Measurements from ENCODE around the gene PPFIA1.
"Not testable (repeated sequence)": the region's sequence is repeated elsewhere in the genome, so short reads cannot be mapped to it uniquely, and the experiment has no call there.

PPFIA1 gene

GRCh38 chr11:70326833-70327232 is 56.3 kb downstream of the PPFIA1 start:
- DNase-seq = no peak

DNA sequence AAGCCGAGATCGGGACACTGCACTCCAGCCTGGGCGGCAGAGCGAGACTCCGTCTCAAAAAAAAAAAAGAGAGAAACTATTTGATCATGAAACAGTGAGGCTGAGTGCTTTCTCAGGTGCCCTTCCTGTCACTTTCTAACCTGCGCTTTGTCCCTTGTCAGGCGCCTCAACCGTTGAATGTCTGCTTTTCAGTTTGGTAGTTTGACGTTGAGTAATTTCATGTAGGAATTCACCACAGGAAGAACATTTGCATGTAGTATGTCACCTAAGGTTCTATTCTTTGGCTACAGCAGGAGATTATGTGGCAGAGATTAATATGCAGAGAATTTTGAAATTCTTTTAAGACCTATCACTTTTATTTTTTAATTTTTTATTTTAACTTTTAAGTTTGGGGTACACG is 57.2 kb downstream of the PPFIA1 start:
- DNase-seq = no peak

- DNase-seq = no peak
Observed at GRCh38 chr11:70328556-70328955, 58.1 kb downstream of the PPFIA1 start.

DNA sequence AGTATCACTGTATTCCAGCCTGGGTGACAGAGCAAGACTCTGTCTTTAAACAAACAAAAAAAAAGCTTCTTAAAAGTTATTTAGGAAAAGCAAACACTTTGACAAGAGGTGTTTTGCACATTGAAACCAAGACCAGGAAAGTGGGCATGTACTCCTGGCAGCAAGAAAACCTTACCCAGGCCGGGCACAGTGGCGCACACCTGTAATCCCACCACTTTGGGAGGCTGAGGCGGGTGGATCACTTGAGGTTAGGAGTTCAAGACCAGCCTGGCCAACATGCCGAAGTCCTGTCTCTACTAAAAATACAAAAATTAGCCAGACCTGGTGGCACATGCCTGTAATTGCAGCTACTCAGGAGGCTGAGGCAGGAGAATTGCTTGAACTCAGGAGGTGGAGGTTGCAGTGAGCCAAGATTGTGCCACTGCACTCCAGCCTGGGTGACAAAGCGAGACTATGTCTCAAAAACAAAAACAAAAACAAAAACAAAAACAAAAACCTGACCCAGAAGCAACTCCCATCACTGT is 60.9 kb downstream of the PPFIA1 start:
- DNase-seq = not testable (repeated sequence)

DNA sequence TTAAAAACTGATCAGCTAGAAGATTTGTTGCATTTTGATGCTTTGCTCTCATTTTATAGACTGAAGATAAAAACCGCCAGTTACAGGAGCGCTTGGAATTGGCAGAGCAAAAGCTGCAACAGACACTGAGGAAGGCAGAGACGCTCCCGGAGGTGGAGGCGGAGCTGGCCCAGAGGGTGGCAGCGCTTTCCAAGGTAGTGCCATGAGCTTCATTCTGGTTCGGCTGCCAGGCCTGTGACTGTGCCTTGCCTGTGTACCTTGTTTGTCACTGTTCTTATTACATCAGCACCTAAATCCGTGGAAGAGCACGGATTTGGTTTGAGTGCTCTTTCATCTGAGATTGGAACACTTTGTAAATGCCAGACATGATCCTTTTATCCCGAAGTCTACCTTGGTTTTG is 61.4 kb downstream of the PPFIA1 start:
- no peak for DNase-seq

GRCh38 chr11:70332567-70332966 is 62.1 kb downstream of the PPFIA1 start:
- no peak for DNase-seq

GRCh38 chr11:70333261-70333660 is 62.8 kb downstream of the PPFIA1 start:
- DNase-seq = no peak

DNA sequence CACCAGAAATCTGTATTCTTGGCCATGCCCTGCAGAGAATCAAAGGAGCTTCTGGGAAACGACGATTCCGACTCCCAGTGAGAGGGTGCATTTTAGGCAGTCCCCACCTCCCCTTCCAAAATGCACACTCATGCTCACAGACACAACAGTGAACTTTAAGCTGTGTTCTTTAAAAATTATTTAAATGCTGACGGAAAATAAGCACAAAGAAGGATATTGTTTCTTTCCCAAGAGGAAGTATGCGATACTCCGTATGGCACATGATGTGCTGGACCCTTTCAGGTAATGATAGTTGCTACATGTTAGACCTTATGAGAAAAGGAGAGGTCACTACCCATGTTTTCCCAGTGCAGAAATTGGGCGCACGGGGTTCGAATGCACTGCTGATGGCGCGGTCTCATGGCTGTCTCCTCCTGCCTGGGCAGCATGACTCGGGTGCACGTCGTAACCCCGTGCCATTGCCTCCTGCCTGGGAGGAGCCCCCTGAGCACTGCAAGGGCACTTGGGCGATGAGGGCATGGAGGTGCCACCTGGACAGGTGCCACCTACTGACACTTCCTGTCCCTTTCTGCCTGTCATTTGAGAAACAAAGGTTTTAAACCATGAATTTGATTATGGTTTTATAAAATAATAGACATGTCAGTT is 64.0 kb downstream of the PPFIA1 start:
- DNase-seq = no peak

GRCh38 chr11:70335511-70335910 is 65.0 kb downstream of the PPFIA1 start:
- no peak for DNase-seq

DNA sequence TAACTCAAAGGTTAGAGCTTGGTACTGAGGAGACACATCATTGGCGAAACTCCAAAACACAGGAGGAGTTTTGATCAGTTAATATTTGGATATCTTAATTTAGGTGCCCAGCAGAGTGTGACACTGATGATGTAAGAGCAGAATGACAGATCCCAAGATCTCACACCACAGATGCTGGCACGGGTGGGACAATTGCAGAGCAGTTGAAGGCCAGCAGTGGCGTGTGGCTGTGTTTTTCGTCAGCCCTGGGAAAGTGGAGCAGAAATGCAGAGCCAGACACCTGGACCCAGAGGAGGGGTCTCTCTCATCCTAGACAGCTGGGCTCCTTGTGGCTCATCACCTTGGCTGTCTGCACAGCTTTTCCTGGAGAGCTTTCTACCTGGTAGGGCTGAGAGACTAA is 68.1 kb downstream of the PPFIA1 start:
- DNase-seq = no peak

DNA sequence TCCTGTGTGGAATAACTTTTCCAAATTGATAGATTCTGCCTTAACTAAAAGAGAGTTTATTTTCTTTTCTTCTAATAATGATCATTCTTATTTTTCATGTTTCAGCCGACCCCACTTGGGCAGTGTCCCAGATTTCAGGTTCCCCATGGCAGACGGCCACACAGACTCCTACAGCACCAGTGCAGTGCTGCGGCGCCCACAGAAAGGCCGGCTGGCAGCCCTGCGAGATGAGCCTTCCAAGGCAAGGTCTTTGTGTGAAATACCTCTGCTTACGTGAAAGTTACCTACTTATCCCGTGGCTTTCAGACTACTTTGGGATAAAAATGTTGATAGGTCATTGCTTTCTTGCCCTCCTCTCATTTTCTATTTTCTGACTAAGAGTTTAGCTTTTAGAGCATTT is 68.6 kb downstream of the PPFIA1 start:
- no peak for DNase-seq

DNA sequence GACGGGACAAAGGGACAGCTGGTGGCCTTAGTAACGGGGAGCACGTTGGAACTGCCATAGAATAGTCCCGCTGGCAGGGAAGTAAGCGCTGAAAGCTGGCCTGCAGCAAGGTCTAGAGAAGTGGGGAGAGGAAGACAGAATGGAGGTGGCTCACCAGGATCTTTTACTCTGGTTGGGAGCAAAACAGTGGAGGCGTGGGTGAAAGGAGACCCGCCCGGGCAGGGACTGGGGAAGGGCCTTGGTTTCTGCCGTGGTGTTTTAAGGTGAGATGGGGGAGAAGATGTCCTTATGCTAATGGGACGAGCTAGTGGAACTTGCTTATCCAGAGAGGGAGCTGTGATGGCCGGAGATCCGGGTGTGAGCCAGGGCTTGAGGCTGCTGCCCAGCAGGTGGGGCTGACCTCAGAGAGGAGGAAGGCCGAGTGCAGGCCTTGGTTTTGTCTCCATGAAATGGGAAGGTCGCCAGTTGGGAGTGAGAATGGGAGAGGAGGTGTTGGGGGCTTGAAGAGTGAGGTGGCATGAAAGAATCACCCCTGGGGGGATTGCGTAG is 71.5 kb downstream of the PPFIA1 start:
- no peak for DNase-seq

- DNase-seq = no peak
Observed at GRCh38 chr11:70343636-70344035, 73.1 kb downstream of the PPFIA1 start.

DNA sequence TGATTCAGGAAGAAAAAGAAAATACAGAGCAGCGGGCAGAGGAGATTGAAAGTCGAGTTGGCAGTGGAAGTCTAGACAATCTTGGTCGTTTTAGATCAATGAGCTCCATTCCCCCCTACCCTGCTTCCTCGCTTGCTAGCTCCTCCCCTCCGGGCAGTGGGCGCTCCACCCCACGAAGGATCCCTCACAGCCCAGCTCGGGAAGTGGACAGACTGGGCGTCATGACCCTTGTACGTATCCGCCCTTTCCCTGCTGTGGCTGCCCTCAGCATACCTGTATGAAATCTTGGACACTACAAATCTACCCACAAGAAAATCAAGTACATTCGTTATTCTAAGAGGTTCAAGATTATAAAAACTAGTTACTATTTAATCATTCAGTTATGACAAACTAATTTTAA is 77.7 kb downstream of the PPFIA1 start:
- no peak for DNase-seq

- DNase-seq = no peak
Observed at GRCh38 chr11:70348608-70349007, 78.1 kb downstream of the PPFIA1 start.

DNA sequence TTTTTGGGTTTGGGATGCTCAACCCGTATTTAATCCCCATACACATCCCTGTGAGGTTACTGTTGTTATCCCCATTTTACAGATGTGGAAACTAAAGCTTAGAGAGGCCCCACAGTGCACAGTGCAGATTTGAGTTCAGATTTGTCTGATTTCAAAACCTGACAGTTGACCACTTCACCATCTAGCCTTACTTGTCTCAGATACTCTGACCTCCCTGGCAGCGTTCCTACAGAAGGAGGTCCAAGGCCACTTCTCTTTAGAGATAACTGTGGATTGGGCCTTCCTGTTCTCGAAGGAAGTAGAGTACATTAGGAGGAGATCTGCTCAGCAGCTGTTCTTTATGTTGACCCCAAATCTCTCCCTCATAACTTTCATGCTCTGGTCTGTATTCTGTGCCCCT is 81.2 kb downstream of the PPFIA1 start:
- DNase-seq = no peak

- no peak for DNase-seq
Observed at GRCh38 chr11:70352100-70352499, 81.6 kb downstream of the PPFIA1 start.

GRCh38 chr11:70352601-70353000 is 82.1 kb downstream of the PPFIA1 start:
- no peak for DNase-seq

DNA sequence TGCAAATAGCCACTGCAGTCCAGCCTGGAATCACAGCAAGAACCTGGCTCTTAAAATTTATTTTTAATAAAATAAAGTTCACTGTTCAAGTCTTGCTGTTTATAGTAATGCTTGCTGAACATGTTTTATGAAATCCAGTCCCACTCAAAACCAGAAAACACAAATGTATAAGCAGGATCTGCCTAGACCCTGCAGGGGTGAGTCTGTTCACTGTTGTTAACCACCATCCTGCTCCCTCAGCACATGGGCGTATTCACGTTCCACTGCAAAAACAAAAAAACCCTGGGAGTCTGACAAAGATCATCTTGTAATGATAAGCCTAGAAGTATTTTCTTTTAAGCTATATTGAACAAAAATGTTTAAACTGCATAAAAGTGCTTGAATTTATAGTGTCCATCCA is 82.8 kb downstream of the PPFIA1 start:
- no peak for DNase-seq

DNA sequence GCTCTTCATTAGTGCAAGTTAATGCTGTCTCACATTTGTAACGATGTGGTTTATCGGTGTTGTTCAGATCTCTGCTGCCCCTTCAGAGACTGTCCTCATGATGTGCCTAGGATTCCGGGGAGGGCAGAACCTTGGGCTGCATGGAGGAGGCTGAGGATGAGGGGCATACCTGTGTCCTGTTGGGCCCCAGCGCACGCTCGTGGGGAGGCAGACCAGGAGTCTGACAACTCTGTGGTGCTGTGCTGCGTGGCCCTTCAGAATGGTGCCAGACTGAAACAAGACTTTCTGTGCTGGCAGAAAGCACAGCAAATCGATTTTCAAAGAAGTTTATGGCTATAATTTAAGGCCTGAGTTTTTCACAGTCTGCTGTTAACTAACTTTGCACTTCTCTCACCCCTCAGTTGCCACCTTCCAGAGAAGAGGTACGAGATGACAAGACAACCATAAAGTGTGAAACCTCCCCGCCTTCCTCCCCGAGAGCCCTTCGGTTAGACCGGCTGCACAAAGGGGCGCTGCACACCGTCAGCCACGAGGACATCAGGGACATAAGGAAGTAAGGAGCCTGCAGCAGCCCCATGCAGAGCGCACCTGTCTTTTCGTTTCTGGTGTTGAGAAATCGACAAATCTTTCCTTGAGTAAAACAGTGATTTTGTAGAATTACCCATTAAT is 83.5 kb downstream of the PPFIA1 start:
- DNase-seq = no peak

DNA sequence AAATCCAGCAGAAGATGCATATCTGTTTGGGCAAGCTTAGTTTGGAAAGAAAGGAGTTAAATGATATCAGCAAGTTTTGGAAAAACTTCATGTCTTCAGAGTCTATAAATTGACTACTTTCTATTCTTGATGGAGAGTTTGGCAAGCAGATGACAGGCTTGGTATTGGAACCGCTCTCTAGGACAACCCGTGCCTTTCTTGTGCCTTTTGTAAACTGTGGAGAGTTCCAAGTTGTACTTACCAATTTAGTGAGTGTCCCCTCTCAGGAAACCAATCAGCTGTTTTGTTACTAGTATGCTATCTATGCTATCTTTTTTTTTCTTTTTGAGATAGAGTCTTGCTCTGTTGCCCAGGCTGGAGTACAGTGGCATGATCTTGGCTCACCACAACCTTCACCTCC is 84.1 kb downstream of the PPFIA1 start:
- DNase-seq = no peak

DNA sequence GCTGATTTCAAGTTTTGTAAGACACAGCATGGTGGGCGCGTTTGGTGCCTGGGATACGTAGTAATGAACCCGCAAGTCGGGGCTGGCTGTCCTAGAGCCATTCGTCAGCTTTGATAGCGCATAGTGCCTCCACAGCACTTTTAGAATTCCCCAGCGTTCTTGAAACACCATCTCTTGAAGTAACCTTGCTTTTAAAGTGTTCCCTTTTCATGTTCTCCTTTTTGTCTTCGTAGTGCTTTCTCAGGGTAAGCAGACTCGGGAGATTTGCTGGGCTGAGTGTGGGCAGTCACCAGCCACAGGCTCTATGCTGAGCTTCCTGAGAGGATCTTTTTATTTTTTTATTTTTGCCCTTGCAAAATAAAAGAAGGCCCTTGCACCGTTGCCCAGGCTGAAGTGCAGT is 88.3 kb downstream of the PPFIA1 start:
- no peak for DNase-seq

GRCh38 chr11:70359451-70360205 is 89.1 kb downstream of the PPFIA1 start:
- DNase-seq = no peak

GRCh38 chr11:70360211-70360610 is 89.7 kb downstream of the PPFIA1 start:
- no peak for DNase-seq

Measured in activated T-cell treated with anti-CD3 and anti-CD28 coated beads for 4 hours (primary cell).